ENCODE measurements around the gene KAT2B. TPM values are rescaled to one million over a fixed set of nuclear protein-coding genes. Genes with fewer than 3 reads are reported as not detected.

KAT2B gene
- total RNA-seq, 2 donors from 2014 or later = 31.7 to 37.1 TPM

- DNase-seq (ENCODE audit: low spot score) = peak; percentile 82
- intact Hi-C loops (cut with DNase I) = no loop called here
Observed at GRCh38 chr3:20080956-20081554, 40.8 kb downstream of the KAT2B start.

GRCh38 chr3:20083253-20083652, 43.0 kb downstream of the KAT2B start:
- intact Hi-C loops (cut with DNase I) = no loop called here

GRCh38 chr3:20083953-20084352, 43.7 kb downstream of the KAT2B start:
- intact Hi-C loops (cut with DNase I) = no loop called here

More at GRCh38 chr3:20083253-20083652, 43.0 kb downstream of the KAT2B start:
- DNase-seq (ENCODE audit: low spot score) = no peak

GRCh38 chr3:20091331-20092047, 51.2 kb downstream of the KAT2B start:
- DNase-seq (ENCODE audit: low spot score) = no peak
- intact Hi-C loops (cut with DNase I) = no loop called here

More at GRCh38 chr3:20083953-20084352, 43.7 kb downstream of the KAT2B start:
- DNase-seq (ENCODE audit: low spot score) = no peak

- no peak for DNase-seq (ENCODE audit: low spot score)
- intact Hi-C loops (cut with DNase I) = no loop called here
Observed at GRCh38 chr3:20095470-20095869, 55.2 kb downstream of the KAT2B start.

- DNase-seq (ENCODE audit: low spot score) = no peak
- intact Hi-C loops (cut with DNase I) = no loop called here
Observed at GRCh38 chr3:20096135-20096685, 56.0 kb downstream of the KAT2B start.

- intact Hi-C loops (cut with DNase I) = no loop called here
- no peak for DNase-seq (ENCODE audit: low spot score)
Observed at GRCh38 chr3:20097015-20097414, 56.8 kb downstream of the KAT2B start.

GRCh38 chr3:20099060-20099459, 58.8 kb downstream of the KAT2B start:
- intact Hi-C loops (cut with DNase I) = no loop called here

GRCh38 chr3:20100151-20100550, 59.9 kb downstream of the KAT2B start:
- no peak for DNase-seq (ENCODE audit: low spot score)
- intact Hi-C loops (cut with DNase I) = no loop called here

More at GRCh38 chr3:20099060-20099459, 58.8 kb downstream of the KAT2B start:
- DNase-seq (ENCODE audit: low spot score) = no peak

GRCh38 chr3:20101041-20101440, 60.8 kb downstream of the KAT2B start:
- intact Hi-C loops (cut with DNase I) = no loop called here
- DNase-seq (ENCODE audit: low spot score) = no peak

GRCh38 chr3:20103731-20104130, 63.5 kb downstream of the KAT2B start:
- intact Hi-C loops (cut with DNase I) = no loop called here
- DNase-seq (ENCODE audit: low spot score) = no peak

GRCh38 chr3:20104167-20104661, 64.0 kb downstream of the KAT2B start:
- no peak for DNase-seq (ENCODE audit: low spot score)
- intact Hi-C loops (cut with DNase I) = no loop called here

- intact Hi-C loops (cut with DNase I) = no loop called here
- DNase-seq (ENCODE audit: low spot score) = no peak
Observed at GRCh38 chr3:20105513-20106280, 65.5 kb downstream of the KAT2B start.

GRCh38 chr3:20107722-20108121, 67.5 kb downstream of the KAT2B start:
- intact Hi-C loops (cut with DNase I) = no loop called here
- DNase-seq (ENCODE audit: low spot score) = no peak

GRCh38 chr3:20108869-20109268, 68.6 kb downstream of the KAT2B start:
- intact Hi-C loops (cut with DNase I) = no loop called here
- DNase-seq (ENCODE audit: low spot score) = no peak

- intact Hi-C loops (cut with DNase I) = no loop called here
Observed at GRCh38 chr3:20110826-20111225, 70.6 kb downstream of the KAT2B start.

GRCh38 chr3:20111836-20112235, 71.6 kb downstream of the KAT2B start:
- intact Hi-C loops (cut with DNase I) = no loop called here
- DNase-seq (ENCODE audit: low spot score) = no peak

More at GRCh38 chr3:20110826-20111225, 70.6 kb downstream of the KAT2B start:
- no peak for DNase-seq (ENCODE audit: low spot score)

GRCh38 chr3:20121088-20121487, 80.8 kb downstream of the KAT2B start:
- intact Hi-C loops (cut with DNase I) = no loop called here
- DNase-seq (ENCODE audit: low spot score) = no peak

GRCh38 chr3:20123131-20123652, 82.9 kb downstream of the KAT2B start:
- no peak for DNase-seq (ENCODE audit: low spot score)
- intact Hi-C loops (cut with DNase I) = no loop called here

GRCh38 chr3:20125289-20125688, 85.0 kb downstream of the KAT2B start:
- DNase-seq (ENCODE audit: low spot score) = no peak
- intact Hi-C loops (cut with DNase I) = no loop called here
